Measurements from ENCODE around the gene CHRM1. TPM values are rescaled to one million over a fixed set of nuclear protein-coding genes. Genes with fewer than 3 reads are reported as not detected.
A peak's percentile ranks its signal among the peaks of the same experiment; 100 is the strongest.
"Not testable (repeated sequence)": the region's sequence is repeated elsewhere in the genome, so short reads cannot be mapped to it uniquely, and the experiment has no call there.

Gene CHRM1
- total RNA-seq, 1 experiment from 2014 or later, result not detected

DNA sequence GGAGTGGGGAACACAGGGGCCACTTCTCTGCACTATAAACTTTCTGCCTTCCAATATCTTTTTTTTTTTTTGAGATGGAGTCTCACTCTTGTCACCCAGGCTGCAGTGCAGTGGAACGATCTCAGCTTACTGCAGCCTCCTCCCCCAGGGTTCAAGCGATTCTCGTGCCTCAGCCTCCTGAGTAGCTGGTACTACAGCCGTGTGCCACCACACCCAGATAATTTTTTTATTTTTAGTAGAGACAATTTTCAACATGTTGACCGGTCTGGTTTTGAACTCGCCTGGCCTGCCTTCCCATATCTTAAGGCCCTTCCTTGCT lies 38.8 kb downstream of the CHRM1 start:
- DNase-seq (ENCODE audit: low spot score), result no peak
- in situ Hi-C loops (cut with HindIII; ENCODE audit: low sequenced_read_pairs), result no loop called here

DNA sequence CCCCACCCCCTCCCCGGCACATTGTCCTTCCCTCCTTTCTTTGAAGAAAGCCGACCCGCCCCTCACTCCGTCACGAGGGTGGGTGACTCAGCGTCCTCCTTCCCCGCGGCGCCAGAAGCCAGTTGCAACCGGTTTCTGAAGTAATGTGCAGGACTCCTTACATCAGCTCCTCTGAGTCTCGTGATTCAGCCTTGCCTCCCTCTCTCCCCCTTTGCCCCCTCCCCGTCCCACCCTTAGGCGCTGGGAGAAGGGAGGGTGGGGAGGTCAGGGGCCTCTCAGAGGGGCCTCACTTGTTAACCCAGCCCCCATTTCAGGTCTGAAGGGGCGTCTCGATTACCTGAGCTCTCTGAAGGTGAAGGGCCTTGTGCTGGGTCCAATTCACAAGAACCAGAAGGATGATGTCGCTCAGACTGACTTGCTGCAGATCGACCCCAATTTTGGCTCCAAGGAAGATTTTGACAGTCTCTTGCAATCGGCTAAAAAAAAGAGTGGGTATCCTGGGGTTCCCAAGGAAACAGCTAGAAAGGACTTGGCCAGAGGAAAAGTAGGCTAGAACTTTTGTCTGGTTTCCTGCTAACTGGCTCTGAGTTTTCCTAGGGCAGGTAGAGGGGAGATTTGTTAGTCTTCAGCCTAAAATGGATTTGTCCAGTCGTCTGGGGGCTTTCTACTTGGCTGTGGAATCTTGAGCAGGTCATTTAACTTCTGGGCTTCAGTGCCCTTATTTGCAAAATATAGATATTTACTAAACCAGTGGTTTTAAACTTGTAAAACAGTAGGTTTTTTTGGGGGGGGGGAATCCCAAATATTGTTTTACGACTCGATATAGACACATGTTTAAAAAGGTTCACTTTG lies 39.4 kb downstream of the CHRM1 start:
- DNase-seq (ENCODE audit: low spot score), result peak; percentile 73
- in situ Hi-C loops (cut with HindIII; ENCODE audit: low sequenced_read_pairs), result no loop called here

- in situ Hi-C loops (cut with HindIII; ENCODE audit: low sequenced_read_pairs), result no loop called here
- DNase-seq (ENCODE audit: low spot score), result peak; percentile 84
These were observed 40.2 kb downstream of the CHRM1 start, which contains the start of gene SLC3A2 for GRCh38 chr11:62880803-62881578. TSS of gene SLC3A2 (plus strand) at chr11:62880896. CDS start at chr11:62881024, 128 bp downstream.

GRCh38 chr11:62880231-62880802 lies 40.8 kb downstream of the CHRM1 start:
- DNase-seq (ENCODE audit: low spot score), result no peak
- in situ Hi-C loops (cut with HindIII; ENCODE audit: low sequenced_read_pairs), result no loop called here

GRCh38 chr11:62879235-62879978 lies 41.8 kb downstream of the CHRM1 start:
- in situ Hi-C loops (cut with HindIII; ENCODE audit: low sequenced_read_pairs), result no loop called here
- no peak for DNase-seq (ENCODE audit: low spot score)

GRCh38 chr11:62876712-62877111 lies 44.5 kb downstream of the CHRM1 start:
- in situ Hi-C loops (cut with HindIII; ENCODE audit: low sequenced_read_pairs), result no loop called here
- DNase-seq (ENCODE audit: low spot score), result no peak

GRCh38 chr11:62875698-62876478 lies 45.3 kb downstream of the CHRM1 start:
- no peak for DNase-seq (ENCODE audit: low spot score)

GRCh38 chr11:62874851-62875250 lies 46.3 kb downstream of the CHRM1 start:
- in situ Hi-C loops (cut with HindIII; ENCODE audit: low sequenced_read_pairs), result no loop called here
- DNase-seq (ENCODE audit: low spot score), result no peak

More at GRCh38 chr11:62875698-62876478, 45.3 kb downstream of the CHRM1 start:
- in situ Hi-C loops (cut with HindIII; ENCODE audit: low sequenced_read_pairs), result no loop called here

DNA sequence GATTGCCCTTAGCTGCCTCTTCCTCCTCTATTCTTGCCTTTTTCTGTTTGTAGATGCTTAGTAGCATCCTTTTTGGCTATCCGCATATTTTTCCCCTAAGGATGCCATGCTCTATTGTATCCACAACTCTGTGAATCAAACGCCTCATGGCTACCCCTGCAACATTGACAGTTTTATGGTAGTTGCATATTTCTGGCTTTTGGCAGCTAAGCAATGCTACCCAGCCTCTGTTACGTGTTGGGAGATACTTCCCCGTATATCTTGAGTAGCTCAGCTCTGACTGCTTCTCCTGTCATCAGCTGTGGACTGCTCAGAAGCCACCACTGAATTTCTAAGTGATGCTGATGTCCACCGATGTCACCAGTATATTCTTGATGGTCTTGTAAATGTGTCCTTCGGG lies 55.5 kb downstream of the CHRM1 start:
- no peak for DNase-seq (ENCODE audit: low spot score)
- in situ Hi-C loops (cut with HindIII; ENCODE audit: low sequenced_read_pairs), result no loop called here

DNA sequence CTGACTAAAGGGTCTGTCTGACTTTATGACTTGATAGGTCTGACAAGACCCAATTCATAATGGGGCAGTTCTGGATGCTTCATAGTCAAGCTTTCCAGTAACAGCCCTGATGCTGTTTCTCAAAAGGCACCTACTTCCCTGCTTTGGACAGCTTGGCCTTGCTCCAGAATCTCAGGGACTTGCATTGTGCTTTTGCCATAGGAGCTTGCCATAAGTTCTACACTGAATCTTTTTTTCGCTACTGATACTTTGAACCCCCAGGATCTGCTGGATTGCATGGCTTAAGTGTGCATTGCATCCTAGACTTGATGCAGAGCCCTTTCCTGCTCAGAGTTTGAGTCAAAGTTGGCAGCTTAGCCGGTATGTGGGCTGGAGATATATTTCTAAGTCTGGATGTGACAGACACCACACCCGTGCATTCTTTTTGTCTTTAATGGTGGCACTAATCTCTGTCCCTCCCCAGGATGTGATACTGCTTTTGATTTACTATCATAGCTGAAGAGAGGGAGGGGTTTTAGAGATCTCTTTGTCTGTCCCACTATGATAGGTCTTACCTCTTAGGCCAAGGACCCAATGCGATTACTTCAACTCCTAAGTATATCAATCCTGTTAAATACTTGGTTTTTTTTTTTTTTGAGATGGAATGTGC lies 57.4 kb downstream of the CHRM1 start:
- no peak for DNase-seq (ENCODE audit: low spot score)
- in situ Hi-C loops (cut with HindIII; ENCODE audit: low sequenced_read_pairs), result no loop called here

GRCh38 chr11:62861564-62862192 lies 59.5 kb downstream of the CHRM1 start:
- DNase-seq (ENCODE audit: low spot score); in situ Hi-C loops (cut with HindIII; ENCODE audit: low sequenced_read_pairs): not testable (repeated sequence)

DNA sequence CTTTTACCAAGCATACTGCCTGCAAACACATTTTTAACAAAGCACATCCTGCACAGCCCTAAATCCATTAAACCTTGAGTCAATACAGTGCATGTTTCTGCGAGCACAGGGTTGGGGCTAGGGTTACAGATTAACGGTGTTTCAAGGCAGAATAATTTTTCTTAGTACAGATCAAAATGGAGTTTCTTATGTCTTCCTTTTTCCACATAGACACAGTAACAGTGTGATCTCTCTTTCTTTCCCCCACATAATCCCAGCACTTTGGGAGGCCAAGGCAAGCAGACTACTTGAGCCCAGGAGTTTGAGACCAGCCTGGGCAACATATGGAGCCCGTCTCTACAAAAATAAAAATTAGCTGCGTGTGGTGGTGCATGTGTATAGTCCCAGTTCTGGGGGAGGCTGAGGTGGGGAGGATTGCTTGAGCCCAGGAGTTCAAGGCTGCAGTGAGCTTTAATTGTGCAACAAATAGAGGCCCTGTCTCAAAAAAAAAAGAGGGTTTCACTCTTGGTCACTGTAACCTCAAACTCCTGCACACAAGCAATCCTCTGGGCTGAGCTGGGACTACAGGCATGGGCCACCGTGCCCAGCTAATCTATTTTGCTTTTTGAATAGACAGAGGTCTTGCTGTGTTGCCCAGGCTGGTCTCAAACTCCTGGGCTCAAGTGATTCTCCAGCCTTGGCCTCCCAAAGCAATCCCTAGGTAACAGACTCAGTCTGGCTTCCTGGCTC lies 60.2 kb downstream of the CHRM1 start:
- in situ Hi-C loops (cut with HindIII; ENCODE audit: low sequenced_read_pairs), result no loop called here

DNA sequence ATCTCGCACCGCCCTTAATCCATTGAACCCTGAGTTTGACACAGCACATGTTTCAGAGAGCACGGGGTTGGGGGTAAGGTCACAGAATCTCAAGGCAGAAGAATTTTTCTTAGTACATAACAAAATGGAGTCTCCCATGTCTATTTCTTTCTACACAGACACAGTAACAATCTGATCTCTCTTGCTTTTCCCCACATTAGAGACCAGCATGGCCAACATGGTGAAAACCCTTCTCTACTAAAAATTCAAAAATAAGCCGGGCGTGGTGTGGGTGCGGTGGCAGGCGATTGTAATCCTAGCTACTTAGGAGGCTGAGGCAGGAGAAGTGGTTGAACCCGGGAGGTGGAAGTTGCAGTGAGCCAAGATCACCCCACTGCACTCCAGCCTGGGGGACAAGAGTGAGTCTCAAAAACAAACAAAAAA lies 61.9 kb downstream of the CHRM1 start:
- DNase-seq (ENCODE audit: low spot score); in situ Hi-C loops (cut with HindIII; ENCODE audit: low sequenced_read_pairs): not testable (repeated sequence)

More for the DNA sequence above, 60.2 kb downstream of the CHRM1 start:
- no peak for DNase-seq (ENCODE audit: low spot score)

Data from G401 (cell line).